ENCODE measurements around the gene PDF.

Gene PDF

DNA sequence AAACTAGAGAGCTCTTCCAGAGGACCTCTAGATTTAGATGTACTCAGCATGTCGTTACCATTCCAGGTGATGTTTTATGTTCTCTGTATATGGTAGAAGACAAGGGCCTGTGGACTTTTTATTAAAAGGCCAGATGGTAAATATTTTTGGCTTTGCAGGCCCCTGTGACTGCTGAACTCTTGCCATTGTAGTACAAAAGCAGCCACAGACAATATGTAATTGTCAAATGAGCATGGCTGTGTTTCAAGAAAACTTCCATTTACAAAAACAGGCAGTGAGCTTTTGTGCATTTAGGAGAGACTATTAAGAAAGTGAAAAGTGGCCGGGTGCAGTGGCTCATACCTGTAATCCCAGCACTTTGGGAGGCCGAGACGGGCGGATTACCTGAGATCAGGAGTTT, 13.8 kb upstream of the PDF start:
- TF ChIP-seq, protein P1, sequence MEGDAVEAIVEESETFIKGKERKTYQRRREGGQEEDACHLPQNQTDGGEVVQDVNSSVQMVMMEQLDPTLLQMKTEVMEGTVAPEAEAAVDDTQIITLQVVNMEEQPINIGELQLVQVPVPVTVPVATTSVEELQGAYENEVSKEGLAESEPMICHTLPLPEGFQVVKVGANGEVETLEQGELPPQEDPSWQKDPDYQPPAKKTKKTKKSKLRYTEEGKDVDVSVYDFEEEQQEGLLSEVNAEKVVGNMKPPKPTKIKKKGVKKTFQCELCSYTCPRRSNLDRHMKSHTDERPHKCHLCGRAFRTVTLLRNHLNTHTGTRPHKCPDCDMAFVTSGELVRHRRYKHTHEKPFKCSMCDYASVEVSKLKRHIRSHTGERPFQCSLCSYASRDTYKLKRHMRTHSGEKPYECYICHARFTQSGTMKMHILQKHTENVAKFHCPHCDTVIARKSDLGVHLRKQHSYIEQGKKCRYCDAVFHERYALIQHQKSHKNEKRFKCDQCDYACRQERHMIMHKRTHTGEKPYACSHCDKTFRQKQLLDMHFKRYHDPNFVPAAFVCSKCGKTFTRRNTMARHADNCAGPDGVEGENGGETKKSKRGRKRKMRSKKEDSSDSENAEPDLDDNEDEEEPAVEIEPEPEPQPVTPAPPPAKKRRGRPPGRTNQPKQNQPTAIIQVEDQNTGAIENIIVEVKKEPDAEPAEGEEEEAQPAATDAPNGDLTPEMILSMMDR (IDR thresholded peaks at IDR 0.05; ENCODE audit: low read depth, low read length) = no peak
- DNase-seq (ENCODE audit: low read depth in 2 of 2) = no peak
- H3K4me3 ChIP-seq (replicated peaks in 1 of 2; ENCODE audit: low read depth in 2 of 2, low read length in 2 of 2) = no peak overlapping the region

GRCh38 chr16:69340095-69340644, 9.8 kb upstream of the PDF start:
- peak in 1 of 2 donors; percentile 23 for DNase-seq (ENCODE audit: low read depth in 2 of 2)
- TF ChIP-seq, protein P1 (IDR thresholded peaks at IDR 0.05; ENCODE audit: low read depth, low read length) = no peak
- H3K4me3 ChIP-seq (replicated peaks in 1 of 2; ENCODE audit: low read depth in 2 of 2, low read length in 2 of 2) = peak overlapping the region; percentile 94 to 99

DNA sequence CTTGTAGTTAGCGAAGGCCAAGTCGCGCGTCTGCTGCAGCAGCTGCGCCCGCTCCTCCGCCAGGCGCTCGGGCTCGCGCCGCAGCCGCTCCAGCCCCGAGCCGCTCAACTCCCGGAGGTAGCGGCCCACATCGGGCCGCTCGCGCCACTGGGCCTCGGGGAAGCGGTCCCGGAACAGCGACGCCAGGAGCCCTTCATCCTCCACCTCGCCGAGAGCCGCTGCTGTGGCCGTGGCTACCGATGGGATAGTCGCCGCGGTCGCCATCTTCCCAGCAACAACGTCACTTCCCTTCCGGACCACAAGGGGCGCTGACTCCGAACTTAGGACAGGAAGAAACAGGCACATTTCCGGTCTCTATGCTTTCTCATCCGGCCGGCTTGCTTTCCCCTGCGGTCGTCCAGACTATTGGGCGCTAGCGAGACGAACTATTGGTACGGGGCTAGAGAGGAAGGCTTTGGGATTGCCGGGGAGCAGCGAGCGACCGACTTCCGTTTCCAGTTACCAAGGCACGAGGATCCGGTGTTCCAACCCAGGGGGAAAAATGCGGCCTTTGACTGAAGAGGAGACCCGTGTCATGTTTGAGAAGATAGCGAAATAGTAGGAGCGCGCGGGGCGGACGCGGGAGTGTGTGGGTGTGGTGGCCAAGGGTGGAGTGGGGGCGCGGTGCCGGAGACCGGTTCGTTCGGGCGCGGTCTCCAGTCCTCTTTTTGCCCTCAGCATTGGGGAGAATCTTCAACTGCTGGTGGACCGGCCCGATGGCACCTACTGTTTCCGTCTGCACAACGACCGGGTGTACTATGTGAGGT, 9.1 kb upstream of the PDF start, which contains the start of the genes COG8 and NIP7:
TSS of gene COG8 (minus strand) at position 276 of the 806 bp plus-strand sequence. CDS start at position 264, 12 bp downstream.
TSS of gene NIP7 (plus strand) at position 484 of the 806 bp plus-strand sequence. CDS start at position 542, 58 bp downstream.
- TF ChIP-seq, protein P1 (IDR thresholded peaks at IDR 0.05; ENCODE audit: low read depth, low read length) = peak; percentile 82
- DNase-seq (ENCODE audit: low read depth in 2 of 2) = peak; percentile 99
- peak within 1 kb of the TSS; percentile 94 to 99 for H3K4me3 ChIP-seq (replicated peaks in 1 of 2; ENCODE audit: low read depth in 2 of 2, low read length in 2 of 2)

DNA sequence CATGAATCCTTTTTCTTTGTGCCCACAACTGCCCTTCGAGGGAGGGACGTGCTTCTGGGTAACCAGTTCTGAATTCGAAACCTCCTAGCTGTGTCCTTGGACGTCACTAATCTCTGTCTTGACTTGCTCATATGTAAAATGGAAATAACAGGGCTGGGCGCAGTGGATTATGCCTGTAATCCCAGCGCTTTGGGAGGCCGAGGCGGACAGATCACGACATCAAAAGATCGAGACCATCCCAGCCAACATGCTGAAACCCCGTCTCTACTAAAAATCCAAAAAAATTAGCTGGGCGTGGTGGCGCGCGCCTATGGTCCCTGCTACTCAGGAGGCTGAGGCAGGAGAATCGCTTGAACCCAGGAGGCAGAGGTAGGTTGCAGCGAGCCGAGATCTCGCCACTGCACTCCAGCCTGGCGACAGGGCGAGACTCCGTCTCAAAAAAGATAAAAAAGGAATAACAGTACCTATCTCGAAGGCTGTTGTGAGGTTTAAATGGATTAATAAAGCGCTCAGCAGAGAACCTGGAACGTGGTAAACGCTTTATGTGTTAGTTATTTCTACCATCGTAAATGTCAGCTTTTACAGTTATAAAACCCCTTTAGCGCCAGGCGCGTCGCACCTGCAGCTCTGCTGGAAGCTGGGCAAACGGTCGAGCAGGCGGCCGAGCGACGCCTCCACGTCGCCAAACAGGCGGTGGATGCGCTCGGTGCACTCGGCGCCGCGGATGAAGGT, 8.3 kb upstream of the PDF start:
- TF ChIP-seq, protein P1 (IDR thresholded peaks at IDR 0.05; ENCODE audit: low read depth, low read length) = no peak
- H3K4me3 ChIP-seq (replicated peaks in 1 of 2; ENCODE audit: low read depth in 2 of 2, low read length in 2 of 2) = peak overlapping the region; percentile 94 to 99
- no peak for DNase-seq (ENCODE audit: low read depth in 2 of 2)

GRCh38 chr16:69334696-69335095, 4.3 kb upstream of the PDF start:
- no peak for DNase-seq (ENCODE audit: low read depth in 2 of 2)
- H3K4me3 ChIP-seq (replicated peaks in 1 of 2; ENCODE audit: low read depth in 2 of 2, low read length in 2 of 2) = no peak overlapping the region
- TF ChIP-seq, protein P1 (IDR thresholded peaks at IDR 0.05; ENCODE audit: low read depth, low read length) = no peak

GRCh38 chr16:69329369-69330285, 761 bp downstream of the PDF start:
- TF ChIP-seq, protein P1 (IDR thresholded peaks at IDR 0.05; ENCODE audit: low read depth, low read length) = no peak
- H3K4me3 ChIP-seq (replicated peaks in 1 of 2; ENCODE audit: low read depth in 2 of 2, low read length in 2 of 2) = peak overlapping the region; percentile 70 to 74
- DNase-seq (ENCODE audit: low read depth in 2 of 2) = peak in 1 of 2 donors; percentile 33
